Activated CD4-positive, alpha-beta T cell treated with anti-CD3 and anti-CD28 coated beads for 24 hours (primary cell): Measurements from ENCODE around the gene MRE11.

Experiments
- DNase-seq, 2 donors: peaks; one replicate each; pipeline ENCODE4 v3.0.0-alpha.2; 2020; ENCODE audit warnings: low read depth in 2 of 2

Gene MRE11

GRCh38 chr11:94493281-94494125 is at the start of gene MRE11, which contains the start of gene ANKRD49:
Gene MRE11 (minus strand): TSS chr11:94493844. CDS start chr11:94492801, 1,043 bp downstream.
Gene ANKRD49 (plus strand): TSS chr11:94493984. CDS start chr11:94496694, 2,710 bp downstream.
- peak; percentile 88 to 91 for DNase-seq

GRCh38 chr11:94539420-94539819 is 45.8 kb upstream of the MRE11 start:
- no peak for DNase-seq

GRCh38 chr11:94537031-94537600 is 43.5 kb upstream of the MRE11 start:
- DNase-seq = no peak

- no peak for DNase-seq
These were observed 42.7 kb upstream of the MRE11 start for GRCh38 chr11:94536386-94536785.

GRCh38 chr11:94533696-94534630 is 40.3 kb upstream of the MRE11 start:
- DNase-seq = no peak

- DNase-seq = no peak
These were observed 39.6 kb upstream of the MRE11 start for GRCh38 chr11:94533206-94533605.

- no peak for DNase-seq
These were observed 38.6 kb upstream of the MRE11 start for GRCh38 chr11:94532211-94532610.

GRCh38 chr11:94528551-94528950 is 34.9 kb upstream of the MRE11 start:
- no peak for DNase-seq

- no peak for DNase-seq
These were observed 33.2 kb upstream of the MRE11 start for GRCh38 chr11:94526645-94527438.

- no peak for DNase-seq
These were observed 32.1 kb upstream of the MRE11 start for GRCh38 chr11:94525546-94526324.

GRCh38 chr11:94524341-94524740 is 30.7 kb upstream of the MRE11 start:
- no peak for DNase-seq

- DNase-seq = no peak
These were observed 28.0 kb upstream of the MRE11 start for GRCh38 chr11:94521684-94522083.

- no peak for DNase-seq
These were observed 25.9 kb upstream of the MRE11 start for GRCh38 chr11:94519478-94520084.

GRCh38 chr11:94518300-94518699 is 24.7 kb upstream of the MRE11 start:
- no peak for DNase-seq

GRCh38 chr11:94516725-94517124 is 23.1 kb upstream of the MRE11 start:
- no peak for DNase-seq

- no peak for DNase-seq
These were observed 21.8 kb upstream of the MRE11 start for GRCh38 chr11:94515398-94515797.

- DNase-seq = no peak
These were observed 19.4 kb upstream of the MRE11 start for GRCh38 chr11:94513091-94513490.

- DNase-seq = peak in 1 of 2 donors; percentile 38
These were observed 18.5 kb upstream of the MRE11 start, which contains the start of gene C11orf97 for GRCh38 chr11:94511932-94512781. Gene C11orf97 (plus strand): TSS chr11:94512461. CDS start chr11:94512529, 68 bp downstream.

GRCh38 chr11:94507485-94507884 is 13.8 kb upstream of the MRE11 start:
- DNase-seq = no peak
